Endothelial cell of umbilical vein (primary cell): ENCODE results near the gene AGPAT2. TPM values are rescaled to one million over a fixed set of nuclear protein-coding genes. Genes with fewer than 3 reads are reported as not detected.
A peak's percentile ranks its signal among the peaks of the same experiment; 100 is the strongest.

Source experiments
- BruUV-seq: library from RNA; stranded (reverse); fragments of 400-500 nt; replicated peaks from 2 replicates; lab custom pipeline; 2021; lab: Mats Ljungman, UMichigan
- CTCF ChIA-PET: fragments of 300-600, 350-600 bp; sonication (Branson Sonifier 250); formaldehyde crosslinking; loops from one replicate; lab custom pipeline; 2021; ENCODE audit warnings: antibody characterized with exemption, inconsistent platforms; lab: Charles Lee
- POLR2A ChIA-PET: fragments of 300-600, 350-600 bp; sonication (Branson Sonifier 250); formaldehyde crosslinking; loops from one replicate; lab custom pipeline; 2021; ENCODE audit warnings: antibody characterized with exemption, inconsistent platforms; lab: Charles Lee
- DNase-seq: peaks from one replicate; pipeline ENCODE4 v3.0.0-alpha.2; 2011; ENCODE audit warnings: low read depth, low spot score
- FAIRE-seq: peaks from 2 replicates; lab custom pipeline; 2011; peaks lifted over from hg19 to GRCh38; lab: Jason Lieb, UNC
- H2AFZ ChIP-seq: 2 replicates; pipeline ENCODE4 v1.6.0; 2012; ENCODE audit warnings: low read depth, low read length, control low read depth, inconsistent platforms
- H3K27ac ChIP-seq: 2 replicates; pipeline ENCODE4 v1.5.1; 2011; ENCODE audit warnings: low read depth, mild to moderate bottlenecking, control low read depth, low read length, moderate library complexity; ENCODE audit not compliant: insufficient read depth
- H3K27me3 ChIP-seq, 2 experiments: 2 replicates each; pipeline versions ENCODE4 v1.6.0 to v1.6.1; 2011; ENCODE audit warnings: low read length in 2 of 2, mixed read lengths in 1 of 2; ENCODE audit not compliant: control insufficient read depth in 2 of 2, insufficient read depth in 2 of 2
- H3K36me3 ChIP-seq, 2 experiments: 2 replicates in 1 of 2; 3 replicates in 1 of 2; pipeline ENCODE4 v1.5.1; 2011; ENCODE audit warnings: low read length in 2 of 2, mild to moderate bottlenecking in 1 of 2, moderate library complexity in 1 of 2; ENCODE audit not compliant: control insufficient read depth in 2 of 2, insufficient read depth in 2 of 2; ENCODE audit errors: extremely low read depth in 1 of 2
- H3K4me1 ChIP-seq: 3 replicates; pipeline ENCODE4 v1.5.1; 2011; ENCODE audit warnings: mild to moderate bottlenecking, low read length; ENCODE audit not compliant: control insufficient read depth, insufficient read depth; ENCODE audit errors: extremely low read depth
- H3K4me2 ChIP-seq: 2 replicates; pipeline ENCODE4 v1.6.1; 2011; ENCODE audit warnings: low read length, control low read depth, mixed read lengths; ENCODE audit not compliant: insufficient read depth
- H3K4me3 ChIP-seq, 3 experiments: fragments of 200-600 bp in 1 of 3; sonication (generic), shearing (Covaris generic) in 1 of 3; replicated peaks in 1 of 3; 2 replicates each; pipeline ENCODE4 v1.5.1; 2011 to 2016; ENCODE audit warnings: control low read depth in 3 of 3, low read length in 3 of 3, mild to moderate bottlenecking in 2 of 3, inconsistent platforms in 1 of 3, low read depth in 1 of 3, moderate library complexity in 1 of 3; ENCODE audit not compliant: insufficient read depth in 1 of 3
- H3K79me2 ChIP-seq: 2 replicates; pipeline ENCODE4 v1.6.0; 2012; ENCODE audit warnings: low read length, inconsistent platforms; ENCODE audit not compliant: control insufficient read depth, insufficient read depth
- H3K9ac ChIP-seq: replicated peaks from 2 replicates; pipeline ENCODE3; 2011; ENCODE audit warnings: low read length, control low read depth; ENCODE audit not compliant: insufficient read depth; ENCODE audit errors: extremely low read depth
- H3K9me1 ChIP-seq: replicated peaks from 3 replicates; pipeline ENCODE4 v1.6.0; 2011; ENCODE audit warnings: mild to moderate bottlenecking, low read length; ENCODE audit not compliant: control insufficient read depth, insufficient read depth; ENCODE audit errors: extremely low read depth
- H3K9me3 ChIP-seq: replicated peaks from 2 replicates; pipeline ENCODE4 v1.5.1; 2012; ENCODE audit warnings: low read length, inconsistent platforms; ENCODE audit not compliant: control insufficient read depth, insufficient read depth
- H4K20me1 ChIP-seq: replicated peaks from 2 replicates; pipeline ENCODE3; 2011; ENCODE audit warnings: mild to moderate bottlenecking, low read length; ENCODE audit not compliant: control insufficient read depth, insufficient read depth; ENCODE audit errors: extremely low read depth
- EZH2 ChIP-seq: IDR thresholded peaks from 2 replicates; pipeline ENCODE4 v1.6.1; 2012; ENCODE audit warnings: borderline replicate concordance, low read depth, mild to moderate bottlenecking, moderate library complexity, low read length, inconsistent platforms; ENCODE audit not compliant: severe bottlenecking
- GATA2 ChIP-seq: IDR thresholded peaks from 2 replicates; pipeline ENCODE4 v1.7.0; 2011; ENCODE audit warnings: low read depth, mild to moderate bottlenecking, moderate library complexity, mixed read lengths, low read length; ENCODE audit not compliant: insufficient read length, insufficient read depth
- MAX ChIP-seq: IDR thresholded peaks from 2 replicates; pipeline ENCODE4 v1.6.1; 2011; ENCODE audit not compliant: insufficient read depth, insufficient read length
- POLR2AphosphoS5 ChIP-seq: IDR thresholded peaks from 2 replicates; pipeline ENCODE4 v1.6.1; 2012; ENCODE audit warnings: low read depth, mild to moderate bottlenecking, control low read depth, low read length, moderate library complexity; ENCODE audit not compliant: insufficient read depth
- dilution Hi-C: fragments of 300-500 bp; cut with MboI; formaldehyde crosslinking; loops from one replicate; pipeline ENCODE4 v1.15.0; 2019; ENCODE audit warnings: low sequenced_read_pairs; ENCODE audit not compliant: extremely low pct_ligation_motif_present
- intact Hi-C: fragments of 100-400 bp; cut with micrococcal nuclease; formaldehyde crosslinking; loops from one replicate; pipeline ENCODE4 v1.10.0; 2022
- polyA plus RNA-seq, 4 experiments: library from polyadenylated mRNA; depleted of rRNA in 3 of 4; stranded (reverse) in 3 of 4; unstranded in 1 of 4; fragments of >200 nt; gene quantifications; 2 replicates each; pipeline versions ENCODE4 v1.2.1 to v1.2.3, GENCODE V29; 2011 to 2012; ENCODE audit warnings: missing spikeins in 1 of 4
- total RNA-seq: library from RNA; stranded (reverse); gene quantifications from 2 replicates; pipeline ENCODE4 v1.2.3, GENCODE V29; 2021

The AGPAT2 gene
- total and polyA plus RNA-seq, 2 donors (not counting 3 experiments of a cell fraction or from before 2014, with no cell fraction given): 45.5 to 55.3 TPM

GRCh38 chr9:136642439-136642921 is 44.8 kb downstream of the AGPAT2 start:
- peaks cover 51% of the 10 kb centered on the region for H3K4me1 ChIP-seq
- H3K9ac ChIP-seq: no peak overlapping the region
- no peaks in the 10 kb centered on the region for H4K20me1 ChIP-seq
- DNase-seq: peak; percentile 82
- peak overlapping the region in 2 of 3 experiments; percentile 6 to 7 for H3K4me3 ChIP-seq
- no TSS peak for BruUV-seq
- H2AFZ ChIP-seq: no peak overlapping the region
- ChIA-PET POLR2A (interaction anchor here (0.6 to 10.7 kb wide), 6 partner anchors 14 to 157 kb away, joined by 3 to 161 read pairs (median 5); partner anchors contain the start of gene EGFL7), CTCF (interaction anchor here (1.2 to 8.2 kb wide), 8 partner anchors 11 to 158 kb away, joined by 4 to 90 read pairs (median 22); partner anchors contain the start of gene EGFL7)
- no peaks in the 10 kb centered on the region for H3K9me1 ChIP-seq
- H3K79me2 ChIP-seq: peaks cover 23% of the 10 kb centered on the region
- intact Hi-C loops: no loop called here
- dilution Hi-C loops: no loop called here
- H3K9me3 ChIP-seq: no peaks in the 10 kb centered on the region
- H3K36me3 ChIP-seq: no peaks in the 10 kb centered on the region
- TF ChIP-seq MAX (peak; percentile 48), EZH2 (no peak), POLR2AphosphoS5 (peak; percentile 38), GATA2 (peak; percentile 55)
- peak overlapping the region; percentile 14 for H3K27ac ChIP-seq
- peak; percentile 96 for FAIRE-seq
- no peaks in the 10 kb centered on the region for H3K27me3 ChIP-seq
- peak overlapping the region; percentile 51 for H3K4me2 ChIP-seq
